Sigmoid colon (tissue), 7 donors: ENCODE measurements around the gene PHC2. TPM values are rescaled to one million over a fixed set of nuclear protein-coding genes. Genes with fewer than 3 reads are reported as not detected.

Experiments
- DNase-seq: peaks from one replicate; pipeline ENCODE4 v3.0.0-alpha.2; 2019
- H3K27ac ChIP-seq, 4 donors: fragments of 200-600 bp; sonication (generic); one replicate each; pipeline ENCODE4 v1.5.1; 2016 to 2019; ENCODE audit warnings: mild to moderate bottlenecking in 1 of 4
- H3K27me3 ChIP-seq, 3 donors: fragments of 200-600 bp; sonication (generic); one replicate each; pipeline ENCODE4 v1.5.1; 2019; ENCODE audit warnings: mild to moderate bottlenecking in 1 of 3
- H3K36me3 ChIP-seq, 4 donors: fragments of 200-600 bp; sonication (generic); one replicate each; pipeline ENCODE4 v1.5.1; 2016 to 2019
- H3K4me1 ChIP-seq, 4 donors: fragments of 200-600 bp; sonication (generic); one replicate each; pipeline ENCODE4 v1.5.1; 2017 to 2019
- H3K4me3 ChIP-seq, 4 donors: fragments of 200-600 bp; sonication (generic); one replicate each; pipeline ENCODE4 v1.5.1; 2017 to 2019; ENCODE audit warnings: mild to moderate bottlenecking in 2 of 4, moderate library complexity in 1 of 4
- H3K9me3 ChIP-seq, 4 donors: fragments of 200-600 bp in 3 of 4; sonication (generic) in 3 of 4; one replicate each; pipeline versions ENCODE4 v1.5.1 to v1.6.1; 2013 to 2019
- CTCF ChIP-seq, 4 experiments: fragments of 450-650 bp in 3 of 4; fragments of 200-600 bp in 1 of 4; IDR thresholded peaks; one replicate each; pipeline ENCODE4 v1.5.1; 2016 to 2019; ENCODE audit warnings: antibody characterized with exemption in 4 of 4, mild to moderate bottlenecking in 3 of 4, moderate library complexity in 2 of 4
- EP300 ChIP-seq, 4 donors: sonication (generic); formaldehyde crosslinking; IDR thresholded peaks; one replicate each; pipeline ENCODE4 v1.6.1; 2017; ENCODE audit warnings: antibody characterized with exemption in 4 of 4
- POLR2A ChIP-seq, 2 donors: fragments of 450-650 bp; IDR thresholded peaks; one replicate each; pipeline ENCODE4 v1.6.1; 2016; ENCODE audit warnings: antibody characterized with exemption in 2 of 2, mild to moderate bottlenecking in 2 of 2, moderate library complexity in 2 of 2
- POLR2AphosphoS5 ChIP-seq, 4 donors: sonication (generic); formaldehyde crosslinking; IDR thresholded peaks; one replicate each; pipeline ENCODE4 v1.6.1; 2017; ENCODE audit warnings: antibody characterized with exemption in 4 of 4
- WGBS, 2 donors: extraction: QIAGEN DNeasy Blood & Tissue Kit; methylation state at CpG; one replicate each; pipeline ENCODE4 v1.1.7; 2013; 5-methylcytosine and 5-hydroxymethylcytosine counted together
- intact Hi-C: fragments of 100-400 bp; cut with DNase I; formaldehyde crosslinking; loops from one replicate; pipeline ENCODE4 v1.15.1; 2023
- polyA plus RNA-seq, 3 donors: library from polyadenylated mRNA; stranded (reverse); fragments of 200-250 nt; gene quantifications; one replicate each; pipeline ENCODE4 v1.2.3, GENCODE V29; 2013
- total RNA-seq, 4 donors: library from RNA; depleted of rRNA; stranded (reverse); fragments of >200 nt; gene quantifications; one replicate each; pipeline ENCODE4 v1.1.0, GENCODE V29; 2016
- donor health status: healthy with polysubstance abuse.
- donor health status: Bipolar disorder and iron deficiency.
- donor health status: healthy.

PHC2 gene
- total and polyA plus RNA-seq, 7 donors = 56.2 to 199 (median 96.3) TPM

- DNase-seq = no peak
- H3K4me1 ChIP-seq = peaks cover 0 to 78% (median 61%) of the 10 kb centered on the region in 4 donors
- 72 to 73% methylated on average over 9 of the region's 9 CpGs for WGBS, 2 donors
Observed at GRCh38 chr1:33388805-33389771, 41.8 kb downstream of the PHC2 start.

GRCh38 chr1:33387625-33388024 is 43.3 kb downstream of the PHC2 start:
- H3K27ac ChIP-seq = peak overlapping the region in 1 of 4 donors; percentile 72

More at GRCh38 chr1:33388805-33389771, 41.8 kb downstream of the PHC2 start:
- Histone ChIP-seq H3K9me3 (no peaks in the 10 kb centered on the region), H3K36me3 (no peaks in the 10 kb centered on the region), H3K4me3 (no peak overlapping the region), H3K27ac (peak overlapping the region; percentile 58 to 72 (median 64)), H3K27me3 (no peaks in the 10 kb centered on the region)
- intact Hi-C loops = no loop called here
- TF ChIP-seq POLR2AphosphoS5 (IDR thresholded peaks at IDR 0.05) (no peak), EP300 (IDR thresholded peaks at IDR 0.05) (no peak), POLR2A (IDR thresholded peaks at IDR 0.05) (no peak), CTCF (IDR thresholded peaks at IDR 0.05) (no peak)

GRCh38 chr1:33385251-33385650 is 45.6 kb downstream of the PHC2 start:
- no peaks in the 10 kb centered on the region for H3K9me3 ChIP-seq
- H3K27ac ChIP-seq = peak overlapping the region in 1 of 4 donors; percentile 57
- 72 to 90% methylated on average over 6 of the region's 6 CpGs for WGBS, 2 donors
- no peaks in the 10 kb centered on the region for H3K27me3 ChIP-seq
- DNase-seq = no peak
- intact Hi-C loops = no loop called here
- H3K4me1 ChIP-seq = peaks cover 0 to 58% (median 43%) of the 10 kb centered on the region in 4 donors
- TF ChIP-seq EP300 (IDR thresholded peaks at IDR 0.05) = no peak
- TF ChIP-seq POLR2AphosphoS5 (IDR thresholded peaks at IDR 0.05) = no peak
- TF ChIP-seq CTCF (IDR thresholded peaks at IDR 0.05) = no peak
- TF ChIP-seq POLR2A (IDR thresholded peaks at IDR 0.05) = no peak
- no peak overlapping the region for H3K4me3 ChIP-seq
- H3K36me3 ChIP-seq = no peaks in the 10 kb centered on the region

More at GRCh38 chr1:33387625-33388024, 43.3 kb downstream of the PHC2 start:
- intact Hi-C loops = no loop called here
- 26 to 69% methylated on average over 5 of the region's 5 CpGs for WGBS, 2 donors
- H3K4me1 ChIP-seq = peaks cover 0 to 78% (median 66%) of the 10 kb centered on the region in 4 donors
- no peak for DNase-seq
- no peaks in the 10 kb centered on the region for H3K27me3 ChIP-seq
- H3K4me3 ChIP-seq = no peak overlapping the region
- no peaks in the 10 kb centered on the region for H3K36me3 ChIP-seq
- H3K9me3 ChIP-seq = no peaks in the 10 kb centered on the region
- no peak for TF ChIP-seq POLR2A (IDR thresholded peaks at IDR 0.05)
- no peak for TF ChIP-seq POLR2AphosphoS5 (IDR thresholded peaks at IDR 0.05)
- no peak for TF ChIP-seq CTCF (IDR thresholded peaks at IDR 0.05)
- no peak for TF ChIP-seq EP300 (IDR thresholded peaks at IDR 0.05)

- intact Hi-C loops = no loop called here
- H3K9me3 ChIP-seq = no peaks in the 10 kb centered on the region
- H3K4me3 ChIP-seq = no peak overlapping the region
- no peak for TF ChIP-seq CTCF (IDR thresholded peaks at IDR 0.05)
- TF ChIP-seq EP300 (IDR thresholded peaks at IDR 0.05) = no peak
- TF ChIP-seq POLR2A (IDR thresholded peaks at IDR 0.05) = no peak
- TF ChIP-seq POLR2AphosphoS5 (IDR thresholded peaks at IDR 0.05) = no peak
- H3K4me1 ChIP-seq = peaks cover 0 to 48% (median 36%) of the 10 kb centered on the region in 4 donors
- H3K27ac ChIP-seq = peak overlapping the region in 3 of 4 donors; percentile 11 to 57 (median 33)
- H3K36me3 ChIP-seq = no peaks in the 10 kb centered on the region
- H3K27me3 ChIP-seq = no peaks in the 10 kb centered on the region
- 57 to 74% methylated on average over 7 of the region's 7 CpGs for WGBS, 2 donors
- DNase-seq = no peak
Observed at GRCh38 chr1:33384040-33384812, 46.7 kb downstream of the PHC2 start.
